IPS-18c (cell line): ENCODE measurements around the gene PNPO.

Experiments used
- H3K4me3 ChIP-seq: 2 replicates; pipeline ENCODE4 v1.7.0; 2013; ENCODE audit warnings: low read depth, mild to moderate bottlenecking, low read length, moderate library complexity; ENCODE audit not compliant: insufficient read depth
- H3K9me3 ChIP-seq: one replicate; pipeline ENCODE4 v1.6.1; 2013; ENCODE audit warnings: mild to moderate bottlenecking, low read length, moderate library complexity; ENCODE audit not compliant: control insufficient read depth, insufficient read depth

The PNPO gene

GRCh38 chr17:47941246-47942095 is at the start of gene PNPO:
Gene PNPO, plus strand, starts transcription at chr17:47941571. Its CDS starts 105 bp downstream, at chr17:47941676.
- Histone ChIP-seq H3K9me3 (no peaks in the 10 kb centered on the region), H3K4me3 (peak within 1 kb of the TSS; percentile 65)

- Histone ChIP-seq H3K4me3 (peak overlapping the region; percentile 68), H3K9me3 (no peaks in the 10 kb centered on the region)
These were observed 46.6 kb upstream of the PNPO start for GRCh38 chr17:47894498-47895346.

DNA sequence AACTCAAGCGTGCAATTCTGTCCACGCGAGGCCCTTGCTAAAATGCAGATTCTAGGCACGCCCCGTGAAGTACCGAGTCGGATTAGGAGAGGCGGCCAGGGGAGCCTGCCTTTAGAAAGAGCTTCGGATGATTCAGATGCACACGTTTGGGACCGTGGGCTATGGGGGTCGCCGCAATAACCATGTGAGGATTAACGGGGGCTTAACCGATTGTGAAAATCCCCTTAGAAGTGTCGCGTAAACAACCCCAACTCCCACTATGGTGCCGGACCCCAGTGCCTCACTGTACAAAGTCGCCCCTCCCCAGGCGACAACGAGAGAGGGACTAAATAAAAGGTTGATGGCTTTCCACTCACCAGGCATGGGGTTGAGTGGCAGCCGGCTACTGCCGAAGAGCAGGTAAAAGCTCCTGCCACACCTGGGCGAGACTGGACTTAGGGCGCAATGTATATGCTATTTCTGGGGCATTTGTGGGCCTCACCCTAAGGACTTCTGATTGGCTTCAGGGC is 46.0 kb upstream of the PNPO start:
- Histone ChIP-seq H3K9me3 (peaks cover 2% of the 10 kb centered on the region), H3K4me3 (peak overlapping the region; percentile 68)

DNA sequence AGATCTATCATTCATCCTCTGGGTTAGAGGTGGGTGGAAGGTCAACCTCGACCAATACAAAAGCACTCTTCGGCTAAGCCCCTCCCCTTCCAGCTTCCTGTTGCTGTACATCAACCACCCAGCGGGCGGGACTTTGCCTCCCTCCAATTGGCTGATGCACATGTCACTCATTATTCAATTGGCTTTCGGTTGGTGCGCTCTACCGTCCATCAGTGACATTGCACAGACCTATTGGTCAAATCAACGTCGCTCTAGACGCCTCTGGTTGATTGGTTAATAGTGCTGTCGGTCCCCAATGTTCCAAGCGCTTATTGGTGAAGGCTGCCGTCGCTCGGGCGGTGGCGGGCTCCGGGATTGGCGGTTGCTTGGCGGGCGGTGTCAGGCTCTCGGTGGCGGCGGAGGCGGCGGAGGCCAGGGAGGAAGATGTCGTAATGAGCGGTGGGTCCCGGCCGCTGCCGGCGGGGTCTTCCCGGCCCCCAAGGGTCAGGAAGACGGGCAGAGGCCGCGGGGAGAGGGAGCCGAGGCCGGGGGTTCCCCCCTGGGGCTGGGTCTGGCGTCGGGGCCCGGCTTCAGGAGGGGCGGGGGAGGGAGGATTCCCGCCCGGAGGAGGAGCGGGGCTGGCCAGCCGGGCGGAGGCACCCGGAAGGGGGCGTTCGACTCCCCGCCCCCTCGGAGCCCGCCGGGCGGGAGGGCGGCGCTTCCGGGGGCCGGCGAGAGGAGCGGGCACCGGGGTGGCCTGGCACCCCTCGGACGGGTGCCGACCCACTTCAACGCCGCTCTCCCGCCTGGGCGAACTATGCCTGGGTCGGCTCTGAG is 45.3 kb upstream of the PNPO start, which contains the start of gene SP2:
Gene SP2, plus strand, starts transcription at position 381 of the 816 bp plus-strand sequence. Its CDS starts 51 bp downstream, at position 432.
- Histone ChIP-seq H3K4me3 (peak within 1 kb of the TSS; percentile 96), H3K9me3 (peaks cover 2% of the 10 kb centered on the region)

GRCh38 chr17:47896672-47897490 is 44.5 kb upstream of the PNPO start:
- Histone ChIP-seq H3K4me3 (peak overlapping the region; percentile 96), H3K9me3 (peaks cover 2% of the 10 kb centered on the region)

GRCh38 chr17:47897561-47897960 is 43.8 kb upstream of the PNPO start:
- Histone ChIP-seq H3K9me3 (peaks cover 2% of the 10 kb centered on the region), H3K4me3 (no peak overlapping the region)

DNA sequence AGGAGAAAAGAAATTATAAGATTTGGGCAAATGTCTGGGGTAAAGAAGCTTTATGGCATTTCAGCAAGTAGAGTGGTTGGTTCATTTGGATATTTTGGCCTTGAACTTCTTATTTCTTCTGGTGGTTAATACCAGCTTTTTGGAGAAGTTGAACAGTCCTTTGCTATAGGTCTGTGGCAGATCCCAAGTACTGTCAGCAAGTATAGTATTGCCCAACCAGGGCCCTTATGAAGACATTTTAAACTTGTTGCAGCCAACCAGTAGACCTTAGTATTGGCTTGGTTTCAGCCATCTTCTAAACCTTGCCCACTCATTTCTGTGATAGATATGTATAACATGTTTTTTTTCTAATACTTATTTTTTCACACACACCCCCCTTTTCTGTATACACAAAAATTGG is 43.1 kb upstream of the PNPO start:
- H3K9me3 ChIP-seq: peaks cover 2% of the 10 kb centered on the region
- H3K4me3 ChIP-seq: no peak overlapping the region

DNA sequence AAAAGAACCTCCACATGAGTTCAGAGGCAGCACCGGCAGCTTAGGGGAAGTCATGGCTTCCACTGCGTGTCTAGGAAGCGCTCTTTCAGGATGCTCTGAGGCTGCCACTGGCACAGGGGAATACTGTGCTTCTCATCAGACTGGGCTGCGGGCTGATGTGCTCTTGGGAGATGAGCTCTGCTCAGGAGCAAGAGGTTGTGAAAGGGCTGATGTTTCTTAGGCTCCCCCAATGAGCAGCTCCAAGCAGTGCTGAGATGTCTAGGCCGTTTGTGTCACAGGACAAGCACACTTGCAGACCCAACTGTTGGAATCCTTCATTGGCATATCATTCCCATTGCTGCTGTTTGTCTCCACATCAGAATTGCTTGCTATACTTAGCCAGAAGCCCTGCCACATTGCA is 41.7 kb upstream of the PNPO start:
- H3K4me3 ChIP-seq: no peak overlapping the region
- peaks cover 2% of the 10 kb centered on the region for H3K9me3 ChIP-seq

GRCh38 chr17:47901423-47901822 is 39.9 kb upstream of the PNPO start:
- H3K4me3 ChIP-seq: no peak overlapping the region
- peaks cover 2% of the 10 kb centered on the region for H3K9me3 ChIP-seq

DNA sequence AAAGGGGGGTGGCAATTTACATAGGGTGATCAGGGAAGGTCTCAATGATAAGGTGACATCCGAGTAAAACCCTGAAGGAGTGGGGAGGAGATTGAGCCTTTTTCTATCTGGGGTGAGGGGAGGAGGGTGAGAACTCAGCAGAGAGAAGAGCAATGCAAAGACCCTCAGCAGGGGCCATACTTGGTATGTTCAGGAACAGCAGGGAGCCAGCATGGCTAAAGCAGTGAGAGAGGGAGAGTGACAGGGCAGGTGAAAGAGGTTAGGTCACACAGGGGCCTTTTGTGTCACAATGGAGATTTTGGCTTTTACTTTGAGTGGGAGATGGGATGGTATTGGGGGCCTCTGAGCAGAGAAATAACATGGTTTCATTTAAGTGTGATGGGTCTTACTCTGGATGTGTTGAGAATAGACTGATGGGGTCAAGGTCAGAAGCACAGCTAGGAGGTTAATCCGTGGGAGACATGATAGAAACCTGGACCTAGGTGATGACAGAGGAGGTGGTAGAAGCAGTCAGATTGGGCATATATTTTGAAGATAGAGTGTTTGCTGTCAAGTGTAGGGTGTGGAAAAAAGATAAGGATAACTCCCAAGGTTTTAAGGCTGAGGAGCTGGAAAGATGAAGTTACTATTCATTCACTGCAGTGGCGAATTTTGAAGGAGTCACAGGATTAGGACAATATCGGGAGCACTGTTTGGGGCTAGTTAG is 39.2 kb upstream of the PNPO start:
- no peak overlapping the region for H3K4me3 ChIP-seq
- H3K9me3 ChIP-seq: peaks cover 2% of the 10 kb centered on the region

- Histone ChIP-seq H3K4me3 (no peak overlapping the region), H3K9me3 (no peaks in the 10 kb centered on the region)
These were observed 36.1 kb upstream of the PNPO start for GRCh38 chr17:47905221-47905733.

- no peak overlapping the region for H3K4me3 ChIP-seq
- H3K9me3 ChIP-seq: no peaks in the 10 kb centered on the region
These were observed 34.9 kb upstream of the PNPO start for GRCh38 chr17:47906443-47906842.

- H3K9me3 ChIP-seq: no peaks in the 10 kb centered on the region
- no peak overlapping the region for H3K4me3 ChIP-seq
These were observed 33.3 kb upstream of the PNPO start for GRCh38 chr17:47907932-47908562.

DNA sequence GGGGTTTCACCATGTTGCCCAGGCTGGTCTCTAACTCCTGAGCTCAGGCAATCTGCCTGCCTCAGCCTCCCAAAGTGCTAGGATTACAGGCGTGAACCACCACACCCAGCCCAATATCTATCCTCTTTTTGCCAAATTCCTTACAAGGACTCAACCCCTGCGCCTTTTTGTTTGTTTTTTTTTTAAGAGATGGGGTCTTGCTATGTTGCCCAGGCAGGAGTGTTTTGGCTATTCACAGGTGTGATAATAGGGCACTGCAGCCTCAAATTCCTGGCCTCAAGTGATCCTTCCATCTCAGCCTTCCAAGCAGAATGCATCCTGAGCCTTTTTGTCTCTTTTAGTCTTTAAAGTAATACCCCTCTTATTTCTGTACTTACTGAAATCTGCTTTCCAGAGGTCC is 28.3 kb upstream of the PNPO start:
- no peak overlapping the region for H3K4me3 ChIP-seq
- H3K9me3 ChIP-seq: peaks cover 3% of the 10 kb centered on the region

DNA sequence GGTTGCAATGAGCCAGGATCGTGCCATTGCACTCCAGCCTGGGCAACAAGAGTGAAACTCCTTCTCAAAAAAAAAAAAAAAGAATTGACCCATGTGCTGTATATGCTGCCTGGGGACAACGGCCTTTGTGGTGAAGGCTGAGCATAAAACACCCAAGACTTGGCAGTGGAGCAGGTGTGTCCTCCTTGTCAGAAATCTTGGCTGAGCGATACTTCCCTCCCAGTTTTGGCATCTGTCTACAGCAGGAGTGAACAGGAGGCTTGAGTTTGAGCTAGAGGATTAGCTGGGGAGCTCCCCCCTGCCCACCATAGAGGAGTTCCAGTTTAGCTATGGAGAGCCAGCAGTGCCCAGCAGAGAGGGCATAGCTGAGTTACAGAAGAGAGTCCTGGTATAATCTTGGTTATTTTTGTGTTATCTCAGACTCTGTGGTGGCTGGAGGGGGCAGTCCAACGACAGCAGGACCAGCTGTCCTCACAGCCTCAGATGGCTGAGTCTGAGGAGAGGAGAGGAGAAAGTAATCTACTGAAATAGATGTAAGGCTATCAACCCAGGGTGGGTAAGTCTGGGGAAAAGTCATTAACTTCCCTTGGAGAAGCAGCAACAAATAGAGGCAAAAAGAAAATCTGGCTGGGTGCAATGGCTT is 26.9 kb upstream of the PNPO start:
- Histone ChIP-seq H3K9me3 (peaks cover 3% of the 10 kb centered on the region), H3K4me3 (no peak overlapping the region)
